Glomerular visceral epithelial cell (primary cell): ENCODE measurements around the gene KLHL36.
"Not testable (repeated sequence)": the region's sequence is repeated elsewhere in the genome, so short reads cannot be mapped to it uniquely, and the experiment has no call there.

Source experiments
- DNase-seq: peaks from one replicate; pipeline ENCODE4 v3.0.0-alpha.2; 2016; ENCODE audit errors: extremely low spot score

Gene KLHL36

DNA sequence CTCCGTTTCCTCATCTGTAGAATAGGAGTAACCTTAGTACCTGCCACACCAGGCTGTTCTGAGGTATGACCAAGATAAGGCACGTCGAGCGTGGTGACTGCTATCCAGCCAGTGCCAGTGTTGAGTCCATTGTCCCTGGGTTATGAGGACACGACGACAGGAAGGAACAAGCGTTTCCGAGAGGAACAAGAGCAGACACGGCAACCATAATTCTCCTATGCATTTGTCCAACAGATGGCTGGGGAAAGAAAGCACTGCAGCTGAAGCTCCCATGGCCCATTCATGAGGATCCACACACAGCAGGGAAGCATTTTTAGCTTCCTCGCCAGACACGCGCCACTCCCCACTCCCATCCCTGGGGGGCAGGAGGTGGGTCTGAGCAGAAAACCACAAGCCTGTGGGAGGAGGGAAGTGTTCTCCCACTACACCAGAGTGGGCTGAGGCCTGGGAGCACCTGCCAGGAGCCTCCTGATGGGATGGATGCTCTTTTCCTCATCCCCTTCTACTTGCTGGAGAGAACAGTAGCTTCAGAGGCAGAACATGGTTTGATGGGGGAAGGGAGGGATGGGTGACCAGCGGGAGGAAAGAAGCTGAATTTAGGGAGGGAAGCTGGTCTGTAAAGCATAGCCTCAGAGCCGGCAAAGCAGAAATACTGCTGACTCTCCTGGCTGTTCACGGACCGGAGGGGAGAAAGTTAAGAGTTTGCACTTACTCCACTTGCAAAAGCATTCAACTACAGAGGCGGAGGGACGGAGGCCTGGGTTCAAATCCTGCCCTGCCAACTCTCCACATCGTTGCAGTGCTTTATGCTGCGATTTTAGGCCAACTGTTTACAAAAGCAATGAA is 33.1 kb upstream of the KLHL36 start:
- peak; percentile 40 for DNase-seq

DNA sequence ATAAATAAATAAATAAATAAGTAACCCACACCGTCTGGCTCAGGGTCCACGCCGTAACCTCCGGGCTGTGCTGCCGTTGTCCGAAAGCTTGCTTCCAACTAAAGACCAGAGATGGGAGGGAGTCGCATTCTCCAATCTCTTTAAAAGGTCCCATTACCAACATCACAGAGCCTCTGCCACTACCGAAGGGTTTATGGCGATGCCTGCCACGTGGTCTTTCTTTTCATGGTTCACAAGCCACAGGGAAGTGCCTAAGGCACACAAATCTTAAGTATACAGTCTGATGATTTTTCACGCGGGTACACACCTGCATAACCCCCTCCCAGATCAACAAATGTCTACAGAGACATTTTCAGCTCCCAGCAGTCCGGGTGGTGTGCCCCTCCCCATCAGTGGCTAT is 31.8 kb upstream of the KLHL36 start:
- DNase-seq, result peak; percentile 47

DNA sequence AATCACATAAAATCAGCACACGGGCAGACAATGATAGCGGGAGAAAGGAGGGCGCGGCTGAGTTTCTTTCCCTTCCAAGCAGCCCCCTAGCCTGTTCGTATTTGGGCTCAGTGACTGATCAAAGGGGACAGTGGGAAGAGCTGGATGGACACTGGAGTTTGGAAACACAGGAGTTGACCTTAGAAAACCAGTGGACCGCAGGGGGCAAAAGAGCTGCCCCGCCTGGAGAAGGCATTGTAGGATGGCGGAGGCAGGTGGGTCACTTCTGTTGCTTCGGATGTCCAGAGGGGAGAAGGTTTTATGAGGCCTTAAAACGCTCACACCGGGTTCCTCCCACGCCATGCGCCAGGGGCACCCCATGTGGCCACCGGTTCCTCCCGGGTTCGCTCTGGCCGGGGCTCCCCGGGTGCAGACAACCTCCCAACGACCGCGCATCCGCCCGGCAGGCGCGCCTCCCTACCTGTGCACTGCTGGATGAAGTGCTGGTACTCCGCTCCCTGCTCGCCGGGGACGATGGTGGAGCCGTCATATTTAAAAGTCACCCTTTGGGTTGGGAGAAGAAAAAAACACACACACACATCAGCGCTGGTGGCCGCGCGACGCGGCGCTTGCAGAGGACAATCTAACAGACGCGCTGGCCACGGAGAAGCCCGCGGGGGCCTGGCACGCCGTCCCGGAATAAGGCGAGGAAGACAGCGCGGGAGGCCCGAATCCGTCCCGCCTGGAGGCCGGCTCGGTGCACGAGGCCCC is 31.1 kb upstream of the KLHL36 start:
- DNase-seq, result no peak

DNA sequence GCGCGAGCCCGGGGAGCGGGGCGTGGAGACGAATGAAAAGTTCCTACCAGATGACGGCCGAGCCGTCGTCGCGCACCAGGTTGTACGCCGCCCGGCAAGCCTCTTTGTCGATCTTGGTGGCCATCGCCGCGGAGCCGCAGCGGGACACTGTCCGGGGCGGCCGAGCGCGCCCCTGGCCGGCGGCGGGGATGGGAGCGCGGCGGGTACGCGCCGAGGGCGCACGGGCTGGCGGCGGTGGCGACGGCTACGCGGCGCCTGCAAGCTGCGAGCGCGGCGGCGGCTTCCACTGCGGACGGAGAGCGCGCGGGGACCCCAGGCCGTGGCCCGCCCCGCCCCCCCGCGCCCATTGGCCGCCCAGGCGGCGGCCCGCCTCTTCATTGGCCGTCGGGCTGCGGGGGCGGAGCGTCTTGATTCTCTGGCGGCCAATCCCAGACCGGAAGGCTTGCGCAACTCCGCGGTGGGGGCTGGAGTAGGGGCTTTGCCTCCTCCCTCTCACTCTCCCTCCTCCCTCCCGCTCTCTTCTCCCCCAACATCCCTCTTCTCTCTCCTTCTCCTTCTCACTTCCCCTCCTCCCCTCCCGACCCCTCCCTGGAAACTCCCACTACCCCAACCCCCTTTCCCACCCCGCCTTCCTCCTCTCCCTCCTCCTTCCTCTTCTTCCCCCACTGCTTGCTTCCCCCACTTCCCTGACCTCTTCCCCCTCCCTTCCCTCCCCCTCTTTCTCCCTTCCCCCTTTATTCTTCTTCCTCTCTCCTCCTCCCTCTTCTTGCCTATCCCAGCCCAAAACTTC is 30.3 kb upstream of the KLHL36 start, which contains the start of gene COTL1:
Gene COTL1, minus strand, starts transcription at position 288 of the 790 bp plus-strand sequence. Its CDS starts 164 bp downstream, at position 124.
- DNase-seq, result peak; percentile 97

DNA sequence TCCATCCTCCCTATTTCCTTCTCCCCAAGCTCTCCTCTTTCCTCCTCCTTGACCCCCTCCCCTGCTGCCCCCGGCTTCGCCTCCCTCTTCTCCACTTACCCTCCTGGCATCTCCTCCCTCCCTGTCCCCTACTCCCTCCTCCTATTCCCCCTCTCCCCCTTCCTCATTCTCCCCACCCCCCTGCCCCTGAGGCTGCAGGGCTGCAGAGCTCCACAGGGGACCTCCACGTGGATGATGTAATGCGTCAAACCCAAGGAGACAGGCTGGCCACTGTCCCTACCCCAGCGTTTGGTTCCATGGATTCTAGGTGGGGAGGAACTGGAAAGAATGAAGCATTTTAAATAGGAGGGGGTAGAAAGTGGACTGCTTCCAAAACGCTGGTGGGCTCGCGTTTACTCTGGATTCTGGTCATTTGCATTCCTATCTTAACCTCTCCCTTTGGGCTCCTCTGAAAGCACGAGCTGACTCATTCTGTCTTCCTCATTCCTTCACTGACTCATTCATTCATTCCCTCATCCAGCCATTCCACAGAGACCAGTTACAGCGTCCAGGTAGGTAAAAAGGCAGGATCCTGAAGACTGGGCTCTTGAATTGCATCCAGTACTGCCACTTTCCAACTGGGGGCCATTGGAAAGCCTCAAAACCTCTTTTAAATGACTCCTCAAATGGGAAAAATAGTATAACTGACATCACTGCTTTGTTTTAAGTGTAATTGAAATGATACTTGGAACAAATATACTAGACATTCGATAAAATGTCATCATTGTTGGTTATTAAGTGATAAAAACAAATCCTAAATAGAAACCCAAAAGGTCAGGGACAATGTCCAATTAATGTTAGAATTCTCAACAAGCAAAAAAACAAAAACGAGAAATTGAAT is 29.5 kb upstream of the KLHL36 start:
- peak; percentile 94 for DNase-seq

DNA sequence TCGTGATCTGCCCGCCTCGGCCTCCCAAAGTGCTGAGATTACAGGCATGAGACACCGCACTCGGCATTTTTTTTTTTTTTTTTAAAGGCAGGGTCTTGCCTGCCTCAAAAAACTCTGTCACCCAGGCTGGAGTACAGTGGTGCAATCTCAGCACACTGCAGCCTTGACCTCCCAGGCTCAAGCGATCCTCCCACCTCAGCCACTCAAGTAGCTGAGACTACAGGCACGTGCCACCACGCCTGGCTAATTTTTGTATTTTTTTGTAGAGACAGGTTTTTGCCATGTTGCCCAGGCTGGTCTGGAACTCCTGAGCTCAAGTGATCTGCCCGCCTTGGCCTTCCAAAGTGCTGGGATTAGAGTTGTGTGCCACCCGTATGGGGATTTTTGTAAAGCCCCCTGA is 27.4 kb upstream of the KLHL36 start:
- DNase-seq, result not testable (repeated sequence)

DNA sequence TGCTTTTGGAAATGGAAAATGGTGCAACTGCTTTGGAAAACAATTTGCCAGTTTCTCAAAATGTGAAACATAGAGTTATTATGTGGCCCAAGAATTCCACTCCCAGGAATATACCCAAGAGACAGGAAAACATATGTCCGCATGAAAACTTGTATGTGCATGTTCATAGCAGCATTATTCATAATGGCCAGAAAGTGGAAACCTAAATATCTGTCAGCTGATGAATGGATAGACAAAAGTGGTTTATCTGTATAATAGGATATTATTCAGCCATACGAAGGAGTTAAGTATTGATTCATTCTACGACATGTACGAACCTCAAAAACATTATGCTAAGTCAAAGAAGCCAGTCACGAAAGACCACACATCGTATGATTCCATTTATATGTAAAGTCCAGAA is 22.8 kb upstream of the KLHL36 start:
- no peak for DNase-seq

DNA sequence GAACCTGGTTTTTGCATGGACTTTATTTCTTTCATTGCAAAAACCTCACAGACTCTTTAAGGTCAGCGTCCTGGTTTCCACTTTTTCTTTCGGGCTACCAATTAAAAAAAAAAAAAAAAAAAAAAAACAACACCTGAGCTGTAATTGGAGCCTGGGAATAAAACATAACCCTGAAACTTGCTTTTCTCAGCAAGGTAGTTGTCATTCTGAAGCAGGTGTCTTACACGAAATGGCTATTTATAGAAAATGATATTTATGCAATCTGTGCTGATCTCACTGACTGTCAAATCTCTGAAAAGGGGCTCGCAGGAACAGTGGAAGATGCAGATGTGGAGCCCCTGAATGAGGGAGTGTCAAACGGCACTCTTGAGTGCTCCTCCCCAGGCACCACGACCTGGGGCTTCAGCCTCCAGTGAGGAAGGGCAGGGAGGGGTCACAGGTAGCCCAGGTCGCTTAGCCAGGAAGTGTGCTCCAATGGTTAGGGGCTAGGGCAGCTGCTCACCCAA is 20.0 kb upstream of the KLHL36 start:
- no peak for DNase-seq

DNA sequence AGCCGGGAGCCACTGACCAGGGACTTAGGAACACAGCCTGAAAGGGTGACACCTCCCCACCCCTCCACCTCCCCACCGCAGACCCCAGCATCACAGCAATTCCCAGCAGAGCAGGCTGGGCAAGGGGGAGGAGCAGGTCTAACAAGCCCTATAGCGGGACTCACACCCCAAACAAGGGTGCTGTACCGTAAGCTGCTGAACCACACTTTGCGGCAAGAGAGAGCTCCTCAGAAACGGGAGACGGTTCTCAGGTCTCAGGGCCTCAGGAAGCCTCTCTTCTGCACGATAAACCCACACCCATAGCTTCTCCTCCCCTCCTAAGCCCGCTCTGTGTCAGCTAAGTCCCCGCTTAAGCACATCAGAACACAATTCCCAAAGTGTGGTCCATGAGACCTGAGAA is 18.7 kb upstream of the KLHL36 start:
- no peak for DNase-seq

DNA sequence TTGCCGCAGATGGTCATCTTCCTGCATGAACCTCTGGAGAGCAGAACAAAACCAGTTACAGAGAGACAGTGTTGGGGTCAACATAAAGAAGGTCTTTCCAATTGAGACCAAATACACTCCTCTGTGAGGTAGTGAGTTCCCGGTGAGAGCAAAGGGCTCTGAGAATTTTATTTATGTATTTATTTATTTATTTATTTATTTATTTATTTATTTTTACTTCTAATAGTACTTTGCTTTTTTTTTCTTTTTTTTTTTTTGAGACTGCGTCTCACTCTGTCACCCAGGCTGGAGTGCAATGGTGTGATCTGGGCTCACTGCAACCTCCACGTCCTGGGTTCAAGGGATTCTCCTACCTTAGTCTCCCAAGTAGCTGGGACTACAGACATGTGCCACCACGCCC is 18.3 kb upstream of the KLHL36 start:
- DNase-seq, result no peak

DNA sequence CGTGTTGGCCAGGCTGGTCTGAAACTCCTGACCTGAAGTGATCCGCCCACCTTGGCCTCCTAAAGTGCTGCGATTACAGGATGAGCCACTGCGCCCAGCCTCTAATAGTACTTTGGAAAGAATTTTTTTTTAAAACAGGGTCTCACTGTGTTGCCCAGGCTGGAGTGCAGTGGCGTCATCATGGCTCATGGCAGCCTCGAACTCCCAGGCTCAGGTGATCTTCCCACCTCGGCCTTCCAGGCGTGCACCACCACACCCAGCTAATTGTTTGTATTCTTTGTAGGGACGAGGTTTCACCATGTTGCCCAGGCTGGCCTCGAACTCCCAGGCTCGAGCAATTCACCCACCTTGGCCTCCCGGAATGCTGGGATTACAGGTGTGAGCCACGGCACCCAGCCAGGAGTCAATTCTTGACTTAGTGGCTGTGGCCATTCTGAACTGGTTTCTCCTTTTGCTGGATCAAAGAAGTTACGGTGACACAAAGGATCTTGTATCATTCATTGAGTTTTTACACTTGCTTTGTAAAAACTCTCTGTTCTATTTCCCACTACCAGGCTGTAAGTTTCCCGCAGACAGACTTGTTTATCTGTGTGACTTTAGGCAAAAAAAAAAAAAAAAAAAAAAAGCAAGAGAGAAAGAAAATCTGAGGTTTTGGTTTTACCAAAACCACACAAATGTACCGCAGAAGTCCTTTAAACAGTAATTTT is 17.7 kb upstream of the KLHL36 start:
- no peak for DNase-seq

DNA sequence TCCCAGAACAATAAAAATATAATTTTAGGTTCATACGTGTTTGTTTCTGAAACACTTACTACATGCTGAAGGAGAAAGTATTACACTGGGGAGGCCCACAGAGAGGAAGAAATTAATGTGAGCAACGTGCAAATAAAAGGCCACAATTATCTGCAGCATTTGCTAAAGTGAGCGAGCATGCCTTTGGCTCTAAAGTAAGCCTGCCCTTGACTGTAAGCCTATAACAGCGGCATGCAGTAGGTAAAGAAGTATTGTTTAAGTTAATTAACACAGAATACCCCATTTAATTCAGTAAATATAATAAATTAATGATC is 17.2 kb upstream of the KLHL36 start:
- no peak for DNase-seq

DNA sequence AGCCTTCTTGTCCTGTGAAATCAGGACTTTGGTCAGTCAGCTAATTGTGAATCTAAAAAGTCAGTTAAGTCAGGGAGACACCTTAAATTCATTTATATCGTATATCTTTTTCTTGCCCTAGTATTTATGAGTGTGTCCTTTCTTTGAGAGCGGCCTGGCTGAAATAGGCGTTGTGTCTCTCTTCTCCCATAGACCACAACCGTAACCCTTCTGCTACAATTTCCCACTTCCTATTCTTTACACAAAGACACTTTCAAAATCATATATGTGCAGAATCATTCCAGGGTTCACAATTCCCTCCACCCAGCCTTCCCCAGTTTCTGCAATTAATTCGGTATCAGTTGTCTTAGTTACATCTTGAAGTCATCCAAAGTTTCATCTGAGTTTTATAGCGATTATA is 16.4 kb upstream of the KLHL36 start:
- no peak for DNase-seq

DNA sequence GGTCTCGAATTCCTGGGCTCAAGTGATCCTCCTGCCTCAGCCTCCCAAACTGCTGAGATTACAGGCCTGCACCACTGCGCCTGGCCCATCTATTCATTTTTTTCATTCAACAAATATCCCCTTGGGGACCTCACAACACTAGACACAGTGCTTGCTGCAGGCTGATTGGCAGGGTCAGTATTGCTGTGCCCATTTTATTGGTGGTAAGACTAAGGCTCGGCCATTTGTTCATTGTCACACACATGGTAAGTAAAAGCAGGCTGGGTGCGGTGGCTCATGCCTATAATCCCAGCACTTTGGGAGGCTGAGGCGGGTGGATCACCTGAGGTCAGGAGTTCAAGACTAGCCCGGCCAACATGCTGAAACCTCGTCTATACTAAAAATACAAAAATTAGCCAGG is 15.4 kb upstream of the KLHL36 start:
- not testable (repeated sequence) for DNase-seq

DNA sequence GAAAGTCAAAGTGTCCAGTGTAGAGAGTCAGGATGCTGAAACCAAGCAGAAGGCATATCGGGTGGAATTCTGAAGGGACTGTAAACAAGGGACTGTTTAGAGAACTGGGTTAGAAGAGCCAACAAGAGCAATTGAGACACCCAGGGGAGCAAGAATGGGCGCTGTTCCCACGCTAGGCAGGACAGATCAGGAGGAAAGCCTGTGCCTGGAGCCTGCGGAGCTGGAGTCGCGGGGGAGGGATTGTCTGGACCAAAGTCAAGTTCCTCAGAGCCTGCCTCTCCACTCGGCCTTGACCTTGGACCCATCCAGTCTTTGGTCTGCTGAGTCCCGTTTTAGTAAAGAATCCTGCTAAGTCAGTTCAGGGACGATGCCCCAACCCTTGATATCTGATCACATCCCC is 14.7 kb upstream of the KLHL36 start:
- no peak for DNase-seq

DNA sequence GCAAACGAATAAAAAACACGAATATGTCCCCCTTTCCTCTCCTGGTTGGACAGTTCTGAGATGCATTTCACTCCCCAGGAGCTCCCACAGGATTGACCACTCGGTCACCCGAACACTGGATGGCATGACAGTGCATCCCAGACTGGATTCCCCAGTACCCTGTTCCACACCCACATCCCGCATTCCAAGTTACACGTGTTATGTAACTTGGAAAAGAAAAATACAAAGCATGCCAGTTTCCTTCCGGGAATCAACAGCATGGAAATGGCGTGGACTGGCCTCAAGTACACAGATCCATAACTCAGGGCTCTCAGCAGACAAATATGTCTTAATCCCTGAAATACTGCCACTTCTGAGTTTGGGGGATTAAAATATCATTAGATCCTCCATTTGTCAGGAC is 12.6 kb upstream of the KLHL36 start:
- no peak for DNase-seq

DNA sequence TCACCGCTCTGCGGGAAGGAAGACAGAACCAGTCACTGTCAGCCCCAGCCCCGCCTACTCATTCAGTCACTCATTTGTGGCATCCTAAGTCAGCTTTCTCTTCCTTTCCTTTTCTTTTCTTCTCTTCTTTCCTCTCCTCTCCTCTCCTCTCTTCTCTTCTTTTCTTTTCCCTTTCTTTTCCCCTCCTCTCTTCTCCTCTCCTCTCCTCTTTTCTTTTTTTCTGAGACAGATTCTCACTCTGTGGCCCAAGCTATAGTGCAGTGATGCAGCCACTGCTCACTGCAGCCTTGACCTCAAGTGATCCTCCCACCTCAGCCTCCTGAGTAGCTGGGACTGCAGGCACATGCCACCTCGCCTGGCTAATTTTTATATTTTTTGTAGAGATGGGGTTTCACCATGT is 10.6 kb upstream of the KLHL36 start:
- DNase-seq, result no peak

DNA sequence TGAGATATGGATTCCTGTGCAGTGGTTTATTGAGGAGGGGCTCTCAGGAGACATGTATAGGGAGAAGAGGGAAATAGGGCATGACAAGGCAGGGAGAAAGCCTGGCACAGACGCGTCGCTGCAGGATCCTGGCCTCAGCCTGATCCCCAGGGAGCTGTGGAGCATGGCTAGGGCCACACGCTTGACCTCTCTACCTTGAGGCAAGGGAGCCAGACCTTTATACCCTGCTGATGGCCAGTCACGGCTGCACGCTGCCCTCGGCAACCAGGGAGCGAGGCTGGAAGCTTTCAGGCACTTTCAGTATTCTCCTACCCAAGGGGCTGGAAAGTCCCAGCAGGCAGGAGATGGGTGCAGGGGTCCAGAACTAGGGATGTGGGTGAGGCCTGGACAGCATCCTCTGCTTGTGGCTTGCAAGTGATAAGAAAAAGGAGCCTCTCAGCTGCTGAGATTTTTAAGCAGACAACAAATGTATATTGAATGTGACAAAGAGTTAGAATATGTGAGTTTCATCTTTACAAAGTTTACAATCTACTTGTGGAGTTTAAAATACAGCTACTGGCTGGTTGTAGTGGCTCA is 10.0 kb upstream of the KLHL36 start:
- DNase-seq, result no peak

DNA sequence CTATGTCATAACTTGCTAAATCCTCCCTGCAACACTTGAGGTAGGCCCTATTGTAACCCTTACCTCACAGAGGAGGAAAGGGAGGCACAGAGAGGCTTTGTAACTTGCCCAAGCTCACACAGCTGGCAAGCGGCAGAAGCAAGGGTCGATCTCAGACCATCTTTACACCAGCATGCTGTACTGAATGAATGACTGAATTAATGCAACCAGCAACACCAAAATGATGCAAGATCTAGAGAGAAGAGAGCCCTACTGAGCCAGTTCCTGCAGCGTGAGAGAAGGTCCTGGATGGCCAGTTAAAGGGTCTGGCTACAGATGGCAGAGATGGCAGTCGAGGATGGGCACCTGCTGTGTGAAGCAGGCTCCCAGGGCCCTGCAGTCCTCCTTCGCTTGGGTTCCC is 8.2 kb upstream of the KLHL36 start:
- no peak for DNase-seq

DNA sequence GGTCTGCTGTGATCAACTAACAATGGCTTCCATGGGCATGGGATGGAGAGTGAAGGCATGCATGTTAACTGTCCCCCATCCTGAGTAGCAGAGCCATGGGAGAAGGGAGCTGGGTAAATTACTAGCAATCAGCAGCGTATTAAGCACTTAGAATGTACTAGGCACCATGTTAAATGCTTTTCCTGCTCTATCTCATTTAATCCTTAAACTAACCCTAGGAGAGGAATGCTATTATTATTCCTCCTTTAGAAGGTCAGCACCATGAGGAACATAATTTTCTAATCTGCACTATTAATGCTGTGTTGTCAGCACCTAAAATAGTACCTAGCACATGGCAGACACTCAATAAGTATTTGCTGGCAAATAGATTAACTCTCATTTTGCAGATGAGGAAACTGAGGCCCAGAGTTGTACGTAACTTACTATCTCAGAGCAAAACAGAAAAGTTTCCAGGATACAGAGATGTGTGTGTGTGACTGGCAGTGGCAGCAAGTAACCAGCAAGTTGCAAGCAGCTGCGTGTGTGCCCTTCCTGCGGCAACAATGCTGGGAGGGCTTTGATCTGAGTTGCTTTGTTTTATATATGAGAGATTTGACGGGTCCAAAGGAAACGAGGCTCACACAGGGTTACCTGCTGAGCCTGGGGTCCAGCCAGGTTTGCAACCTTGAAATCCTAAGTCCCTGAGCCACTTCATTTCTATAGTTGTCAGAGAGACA is 6.5 kb upstream of the KLHL36 start:
- DNase-seq, result no peak
